Measurements from ENCODE around the gene PPP2R1B. TPM values are rescaled to one million over a fixed set of nuclear protein-coding genes. Genes with fewer than 3 reads are reported as not detected.

Gene PPP2R1B
- total RNA-seq = 38.5 and 50.4 TPM in 2 replicates

DNA sequence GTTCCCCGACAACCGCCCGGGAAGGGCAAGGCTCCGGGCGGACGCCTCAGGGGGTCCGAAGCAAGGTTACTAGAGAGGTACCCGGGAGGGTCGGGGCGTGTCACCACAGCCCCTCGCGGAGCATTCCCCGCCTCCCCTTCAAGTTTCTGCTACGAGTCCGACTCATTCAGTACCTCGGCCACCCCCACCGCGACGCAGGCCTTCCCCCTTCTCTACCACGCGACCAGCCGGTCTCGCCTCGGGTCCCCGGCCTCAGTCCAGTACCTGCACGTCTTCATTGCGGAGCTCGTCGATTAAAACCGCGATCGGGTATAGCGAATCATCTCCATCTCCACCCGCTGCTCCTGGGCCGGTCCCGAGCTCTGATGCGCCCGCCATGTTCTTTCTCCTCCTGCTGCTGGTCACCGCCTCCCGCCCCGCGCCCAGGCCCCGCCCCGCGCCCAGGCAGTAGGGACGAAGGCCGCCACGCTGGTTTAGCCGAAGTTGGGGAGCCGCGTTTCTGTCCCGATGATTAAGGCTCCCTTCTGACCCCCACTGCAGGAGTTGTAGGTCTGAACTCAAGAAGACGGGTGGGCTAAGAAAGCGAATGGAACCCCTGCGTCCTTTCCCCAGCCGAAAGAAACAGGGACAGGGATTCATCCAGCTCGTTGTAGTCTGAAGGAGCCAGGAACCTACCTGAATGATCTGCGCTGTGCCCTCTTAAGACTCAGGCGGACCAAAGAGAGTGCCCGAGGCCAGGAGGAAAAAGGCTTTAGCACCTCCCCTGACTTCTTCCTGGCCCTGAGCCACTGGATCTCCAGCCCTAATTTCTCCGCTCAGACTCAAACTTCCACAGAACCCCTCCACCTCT is at the start of gene PPP2R1B:
TSS of gene PPP2R1B (minus strand) at position 406 of the 850 bp plus-strand sequence. CDS start at position 378, 28 bp downstream.

Other genes with a start within 250 kb of the PPP2R1B start
- 20.9 and 21.3 TPM in 2 replicates for gene LAYN, start 225.7 kb downstream of the PPP2R1B start, total RNA-seq
- 11.9 and 13.1 TPM in 2 replicates for gene SIK2, start 163.9 kb downstream of the PPP2R1B start, total RNA-seq
- 31.6 and 34.0 TPM in 2 replicates for gene ALG9, start 105.2 kb upstream of the PPP2R1B start, total RNA-seq
- 2.1 and 3.3 TPM in 2 replicates for gene FDXACB1, start 112.8 kb upstream of the PPP2R1B start, total RNA-seq
- gene CFAP68, start 113.2 kb upstream of the PPP2R1B start, total RNA-seq = 4.2 and 4.6 TPM in 2 replicates
- 0.65 and 1.6 TPM in 2 replicates for gene CRYAB, start 145.4 kb upstream of the PPP2R1B start, total RNA-seq
- not detected in 2 replicates for gene HSPB2, start 146.3 kb upstream of the PPP2R1B start, total RNA-seq
- 0.65 TPM in 1 of 2 replicates, not detected in the other for gene C11orf52, start 152.5 kb upstream of the PPP2R1B start, total RNA-seq
- gene DIXDC1, start 171.0 kb upstream of the PPP2R1B start, total RNA-seq = 39.2 and 45.1 TPM in 2 replicates

Data from vein endothelial cell (primary cell).